ENCODE data around the gene HHLA2.

DNA sequence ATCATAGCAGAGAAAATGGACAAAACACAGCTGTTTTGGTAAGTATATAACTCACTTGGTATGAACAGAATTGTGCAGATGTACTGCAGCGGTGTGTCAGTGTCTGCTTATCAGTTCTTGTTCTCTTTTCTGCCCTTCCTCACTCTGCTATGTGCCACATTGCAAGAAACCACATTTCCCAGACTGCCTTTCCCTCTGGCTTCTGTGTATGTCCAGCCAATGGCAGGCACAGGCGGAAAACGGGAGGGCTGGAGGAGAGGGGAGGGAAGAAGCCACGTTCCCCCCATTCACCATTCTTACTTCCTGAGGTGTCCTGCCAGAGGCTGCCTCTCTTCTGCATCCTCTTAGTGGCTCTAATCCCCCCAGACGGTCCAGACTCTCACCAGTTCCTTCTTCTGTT, 15.4 kb downstream of the HHLA2 start:
- TF ChIP-seq POLR2A (IDR thresholded peaks at IDR 0.05; ENCODE audit: low read depth, low read length) (no peak), POLR2AphosphoS5 (IDR thresholded peaks at IDR 0.05; ENCODE audit: low read depth, low read length) (no peak)

Measured in GM12892 (cell line).